ENCODE results near the gene KRTAP21-1. TPM values are rescaled to one million over a fixed set of nuclear protein-coding genes. Genes with fewer than 3 reads are reported as not detected.
"Not testable (repeated sequence)": the region's sequence is repeated elsewhere in the genome, so short reads cannot be mapped to it uniquely, and the experiment has no call there.

The KRTAP21-1 gene
- total RNA-seq, result not detected
- polyA plus RNA-seq, result not detected
- long read RNA-seq, donor 1, result 0 reads
- long read RNA-seq, donor 2, result 0 reads
- long read RNA-seq, donor 3, result 0 reads

DNA sequence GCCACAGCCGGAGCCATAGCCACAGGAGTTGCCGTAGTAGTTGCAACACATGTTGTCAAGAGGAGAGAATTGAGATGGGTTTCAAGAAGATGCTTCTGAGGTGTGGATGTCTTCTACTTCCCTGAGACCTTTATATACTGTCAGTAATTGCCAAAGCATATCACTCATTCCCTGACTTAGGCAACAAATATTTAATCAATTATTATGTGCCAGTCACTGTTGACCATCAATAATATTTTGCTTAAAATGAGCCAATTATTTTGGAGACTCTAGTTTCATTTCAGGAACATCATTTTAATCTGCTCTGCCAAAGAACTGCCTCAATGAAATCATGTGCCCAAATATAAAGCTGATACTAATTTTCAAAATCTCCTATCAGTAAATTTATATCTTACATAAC is at the start of gene KRTAP21-1:
KRTAP21-1 (minus strand) TSS at position 101 of the 400 bp plus-strand sequence; CDS start at position 51, 50 bp downstream.
- H3K4me1 ChIP-seq; ATAC-seq; DNase-seq; H3K36me3 ChIP-seq; H3K27ac ChIP-seq; H3K4me3 ChIP-seq; intact Hi-C loops (cut with DNase I); H3K27me3 ChIP-seq; H3K9me3 ChIP-seq: not testable (repeated sequence)
- 87 to 93% methylated on average over 2 of the region's 2 CpGs for WGBS, 2 donors

DNA sequence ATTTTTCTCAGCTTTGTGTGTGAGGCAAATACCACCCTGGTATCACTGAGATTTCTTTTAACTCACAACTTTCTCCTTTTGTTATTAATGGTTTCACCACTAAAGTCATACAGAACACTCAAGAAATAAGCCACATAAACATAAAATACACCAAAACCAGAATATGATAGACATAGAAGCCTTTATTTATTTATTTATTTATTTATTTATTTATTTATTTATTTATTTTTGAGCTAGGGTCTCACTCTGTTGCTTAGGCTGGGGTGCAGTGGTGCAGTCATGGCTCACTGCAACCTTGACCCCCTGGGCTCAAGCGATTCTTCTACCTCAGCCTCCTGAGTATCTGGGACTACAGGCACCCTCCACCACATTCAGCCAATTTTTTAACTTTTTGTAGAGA is 45.4 kb upstream of the KRTAP21-1 start:
- Histone ChIP-seq H3K27ac (no peak overlapping the region), H3K9me3 (peaks cover 0 to 9% (median 0%) of the 10 kb centered on the region in 11 donors), H3K27me3 (no peaks in the 10 kb centered on the region), H3K4me1 (no peaks in the 10 kb centered on the region), H3K4me3 (no peak overlapping the region), H3K36me3 (no peaks in the 10 kb centered on the region)
- TF ChIP-seq, protein P1, sequence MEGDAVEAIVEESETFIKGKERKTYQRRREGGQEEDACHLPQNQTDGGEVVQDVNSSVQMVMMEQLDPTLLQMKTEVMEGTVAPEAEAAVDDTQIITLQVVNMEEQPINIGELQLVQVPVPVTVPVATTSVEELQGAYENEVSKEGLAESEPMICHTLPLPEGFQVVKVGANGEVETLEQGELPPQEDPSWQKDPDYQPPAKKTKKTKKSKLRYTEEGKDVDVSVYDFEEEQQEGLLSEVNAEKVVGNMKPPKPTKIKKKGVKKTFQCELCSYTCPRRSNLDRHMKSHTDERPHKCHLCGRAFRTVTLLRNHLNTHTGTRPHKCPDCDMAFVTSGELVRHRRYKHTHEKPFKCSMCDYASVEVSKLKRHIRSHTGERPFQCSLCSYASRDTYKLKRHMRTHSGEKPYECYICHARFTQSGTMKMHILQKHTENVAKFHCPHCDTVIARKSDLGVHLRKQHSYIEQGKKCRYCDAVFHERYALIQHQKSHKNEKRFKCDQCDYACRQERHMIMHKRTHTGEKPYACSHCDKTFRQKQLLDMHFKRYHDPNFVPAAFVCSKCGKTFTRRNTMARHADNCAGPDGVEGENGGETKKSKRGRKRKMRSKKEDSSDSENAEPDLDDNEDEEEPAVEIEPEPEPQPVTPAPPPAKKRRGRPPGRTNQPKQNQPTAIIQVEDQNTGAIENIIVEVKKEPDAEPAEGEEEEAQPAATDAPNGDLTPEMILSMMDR (IDR thresholded peaks at IDR 0.05), result no peak
- WGBS, 2 donors, result 73 to 84% methylated on average over 1 of the region's 1 CpG
- no peak for DNase-seq
- no peak for ATAC-seq
- intact Hi-C loops (cut with DNase I), result no loop called here

DNA sequence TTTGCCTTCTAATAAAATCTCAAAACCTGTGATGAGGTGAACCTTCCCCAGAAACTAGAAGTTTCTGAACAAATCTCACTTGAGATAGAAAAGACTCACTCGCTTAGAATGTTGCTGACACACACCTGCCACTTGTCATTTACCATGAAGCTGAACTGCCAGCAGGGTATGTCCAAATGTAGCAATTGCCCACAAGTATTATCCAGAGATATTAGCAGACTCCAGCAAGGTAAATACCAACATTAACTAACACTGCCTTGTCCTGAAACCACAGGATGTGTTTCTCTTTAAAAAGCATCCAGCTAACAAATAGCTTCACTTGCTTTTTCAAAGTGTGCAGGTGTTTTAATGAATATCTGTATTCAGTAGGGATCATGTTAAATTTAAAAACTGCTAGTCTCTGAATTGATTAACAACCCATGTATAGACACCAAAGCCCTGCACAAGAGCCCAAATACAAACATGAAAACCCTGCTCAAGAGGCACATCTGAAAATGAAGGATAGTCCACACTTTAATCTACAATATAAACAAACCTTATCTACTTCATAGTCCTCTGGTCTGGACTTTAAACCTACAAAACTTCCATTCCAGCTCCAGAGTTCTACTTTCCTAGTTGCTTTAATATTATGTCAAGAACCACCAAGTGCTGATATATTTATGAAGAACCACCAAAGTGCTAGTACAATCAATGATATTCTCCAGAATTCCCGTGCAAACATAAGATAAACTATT is 38.5 kb upstream of the KRTAP21-1 start:
- no peaks in the 10 kb centered on the region for H3K27me3 ChIP-seq
- H3K4me3 ChIP-seq, result no peak overlapping the region
- peaks cover 0 to 3% (median 0%) of the 10 kb centered on the region in 11 donors for H3K9me3 ChIP-seq
- no peaks in the 10 kb centered on the region for H3K36me3 ChIP-seq
- H3K4me1 ChIP-seq, result no peaks in the 10 kb centered on the region
- TF ChIP-seq, protein P1 (IDR thresholded peaks at IDR 0.05), result no peak
- 43 to 68% methylated on average over 2 of the region's 2 CpGs for WGBS, 2 donors
- H3K27ac ChIP-seq, result no peak overlapping the region
- DNase-seq (no peak), ATAC-seq (no peak)
- intact Hi-C loops (cut with DNase I), result no loop called here

DNA sequence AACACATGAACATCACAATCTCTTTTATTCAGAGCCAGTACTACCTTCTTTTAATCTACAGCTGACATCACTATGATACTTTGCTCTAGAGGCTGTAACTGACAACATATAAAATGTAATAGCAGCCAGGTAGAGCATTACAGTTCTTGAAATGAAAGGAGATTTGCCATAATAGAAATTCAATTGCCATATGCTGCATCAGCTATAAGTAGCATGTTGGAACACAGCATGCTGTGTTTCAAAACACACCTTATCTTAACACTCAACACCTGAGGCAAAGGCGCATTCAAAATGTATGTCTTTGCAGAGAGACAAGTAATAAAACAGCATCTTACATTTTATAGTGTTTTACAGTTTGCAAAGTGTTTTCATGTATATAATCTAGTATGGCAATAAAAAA is 24.0 kb upstream of the KRTAP21-1 start:
- intact Hi-C loops (cut with DNase I), result no loop called here
- ATAC-seq, result no peak

More for the DNA sequence above, 24.0 kb upstream of the KRTAP21-1 start:
- 77 to 82% methylated on average over 1 of the region's 1 CpG for WGBS, 2 donors
- no peaks in the 10 kb centered on the region for H3K36me3 ChIP-seq
- H3K9me3 ChIP-seq, result peaks cover 0 to 11% (median 0%) of the 10 kb centered on the region in 11 donors
- H3K27ac ChIP-seq, result no peak overlapping the region
- H3K27me3 ChIP-seq, result peaks cover 0 to 7% (median 0%) of the 10 kb centered on the region in 7 donors
- DNase-seq, result no peak
- no peak overlapping the region for H3K4me3 ChIP-seq
- H3K4me1 ChIP-seq, result no peaks in the 10 kb centered on the region
- TF ChIP-seq, protein P1 (IDR thresholded peaks at IDR 0.05), result no peak

All from heart right ventricle (tissue), 16 donors.